ENCODE data around the gene EGFL8.

DNA sequence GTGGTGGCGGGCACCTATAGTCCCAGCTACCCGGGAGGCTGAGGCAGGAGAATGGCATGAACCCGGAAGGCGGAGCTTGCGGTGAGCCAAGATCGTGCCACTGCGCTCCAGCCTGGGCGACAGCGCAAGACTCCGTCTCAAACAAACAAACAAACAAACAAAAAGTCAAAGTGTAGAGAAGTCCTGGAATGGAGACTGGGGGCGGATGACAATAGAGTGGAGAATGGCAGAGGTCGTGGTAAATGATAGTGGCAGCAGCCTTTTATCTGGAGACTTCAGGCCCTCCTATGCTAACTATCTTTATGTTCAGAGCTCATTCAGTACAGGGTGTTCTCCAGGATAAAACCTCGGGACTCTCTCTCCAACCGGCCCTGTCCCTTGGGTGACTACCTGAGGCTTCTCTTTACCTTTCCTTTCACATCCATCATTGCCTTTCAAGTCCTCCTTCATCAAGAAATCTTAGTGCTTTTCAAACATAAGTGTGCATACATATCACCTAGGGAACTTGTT, 32.9 kb upstream of the EGFL8 start:
- TF ChIP-seq POLR2A (IDR thresholded peaks at IDR 0.05) (no peak), POLR2AphosphoS5 (IDR thresholded peaks at IDR 0.05) (no peak)
- TF ChIP-seq, protein P1, sequence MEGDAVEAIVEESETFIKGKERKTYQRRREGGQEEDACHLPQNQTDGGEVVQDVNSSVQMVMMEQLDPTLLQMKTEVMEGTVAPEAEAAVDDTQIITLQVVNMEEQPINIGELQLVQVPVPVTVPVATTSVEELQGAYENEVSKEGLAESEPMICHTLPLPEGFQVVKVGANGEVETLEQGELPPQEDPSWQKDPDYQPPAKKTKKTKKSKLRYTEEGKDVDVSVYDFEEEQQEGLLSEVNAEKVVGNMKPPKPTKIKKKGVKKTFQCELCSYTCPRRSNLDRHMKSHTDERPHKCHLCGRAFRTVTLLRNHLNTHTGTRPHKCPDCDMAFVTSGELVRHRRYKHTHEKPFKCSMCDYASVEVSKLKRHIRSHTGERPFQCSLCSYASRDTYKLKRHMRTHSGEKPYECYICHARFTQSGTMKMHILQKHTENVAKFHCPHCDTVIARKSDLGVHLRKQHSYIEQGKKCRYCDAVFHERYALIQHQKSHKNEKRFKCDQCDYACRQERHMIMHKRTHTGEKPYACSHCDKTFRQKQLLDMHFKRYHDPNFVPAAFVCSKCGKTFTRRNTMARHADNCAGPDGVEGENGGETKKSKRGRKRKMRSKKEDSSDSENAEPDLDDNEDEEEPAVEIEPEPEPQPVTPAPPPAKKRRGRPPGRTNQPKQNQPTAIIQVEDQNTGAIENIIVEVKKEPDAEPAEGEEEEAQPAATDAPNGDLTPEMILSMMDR (IDR thresholded peaks at IDR 0.05): no peak
